ENCODE results near the gene PHLPP1. TPM values are rescaled to one million over a fixed set of nuclear protein-coding genes. Genes with fewer than 3 reads are reported as not detected.

PHLPP1 gene
- total RNA-seq, 4 donors from 2014 or later, result 15.7 to 21.8 (median 20.5) TPM

DNA sequence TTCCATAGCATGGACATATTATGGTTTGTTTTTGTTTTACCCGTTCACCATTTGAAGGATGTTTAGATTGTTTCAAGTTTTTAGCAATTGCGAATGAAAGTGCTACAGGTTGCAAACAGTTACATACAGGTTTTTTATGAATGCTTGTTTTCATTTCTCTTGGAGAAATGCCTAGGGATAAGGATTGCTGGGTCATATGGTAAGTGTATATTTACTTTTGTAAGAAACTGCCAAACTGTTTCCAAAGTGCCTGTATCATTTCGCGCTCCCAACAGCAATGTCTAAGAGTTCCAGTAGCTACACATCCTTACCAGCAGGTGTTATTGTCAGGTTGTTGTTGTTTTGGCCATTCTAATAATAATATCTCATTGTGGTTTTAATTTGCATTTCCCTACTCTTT is 251.7 kb downstream of the PHLPP1 start:
- no peak for DNase-seq
- no peak overlapping the region for H3K27ac ChIP-seq
- no peaks in the 10 kb centered on the region for H3K27me3 ChIP-seq
- H3K36me3 ChIP-seq, result peaks cover 0 to 4% (median 0%) of the 10 kb centered on the region in 3 donors
- no peaks in the 10 kb centered on the region for H3K4me1 ChIP-seq
- H3K4me3 ChIP-seq, result no peak overlapping the region
- H3K9me3 ChIP-seq, result no peaks in the 10 kb centered on the region
- TF ChIP-seq POLR2A (IDR thresholded peaks at IDR 0.05) (no peak), CTCF (IDR thresholded peaks at IDR 0.05) (no peak)

DNA sequence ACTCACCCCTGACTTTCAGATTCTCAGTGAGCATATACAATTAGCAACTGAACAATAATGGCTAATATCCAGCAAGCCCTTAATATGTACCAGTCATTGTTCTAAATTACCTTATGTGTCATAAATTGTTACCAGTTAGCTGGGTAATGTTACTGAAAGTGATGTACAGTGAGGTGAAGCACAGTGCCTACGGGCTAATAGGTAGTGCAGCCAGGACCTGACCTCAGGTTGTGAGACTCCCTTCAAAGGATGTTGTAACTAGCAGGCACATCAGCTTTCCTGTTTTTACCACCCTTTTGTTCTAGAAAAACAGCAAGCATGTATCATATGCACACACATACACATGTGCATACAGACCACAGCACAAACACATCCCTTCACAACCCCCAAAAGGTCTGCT is 258.3 kb downstream of the PHLPP1 start:
- TF ChIP-seq POLR2A (IDR thresholded peaks at IDR 0.05), result no peak
- no peak for TF ChIP-seq CTCF (IDR thresholded peaks at IDR 0.05)
- Histone ChIP-seq H3K27ac (no peak overlapping the region), H3K36me3 (peaks cover 0 to 36% (median 0%) of the 10 kb centered on the region in 3 donors), H3K4me3 (no peak overlapping the region), H3K27me3 (no peaks in the 10 kb centered on the region), H3K9me3 (no peaks in the 10 kb centered on the region), H3K4me1 (no peaks in the 10 kb centered on the region)
- no peak for DNase-seq

DNA sequence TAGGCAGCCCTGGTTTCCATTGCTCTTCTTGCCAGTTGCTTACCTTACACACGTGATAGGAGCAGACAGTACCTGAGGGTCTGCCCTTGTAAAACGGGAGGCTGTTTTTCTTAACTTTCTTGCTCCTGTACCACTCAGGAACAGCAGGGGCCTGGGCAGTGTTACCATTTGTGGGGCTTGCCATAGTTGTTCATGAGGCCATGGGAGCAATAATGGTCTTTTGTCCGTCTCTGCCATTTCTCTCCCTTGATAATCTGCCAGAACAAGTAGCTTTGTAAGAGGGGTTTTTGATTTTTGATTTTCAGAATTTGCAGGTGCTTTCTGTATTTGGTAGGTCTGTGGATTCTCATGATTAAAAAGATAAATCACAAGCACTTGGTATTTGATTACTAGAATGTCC is 259.0 kb downstream of the PHLPP1 start:
- no peak for DNase-seq
- Histone ChIP-seq H3K36me3 (peaks cover 0 to 41% (median 0%) of the 10 kb centered on the region in 3 donors), H3K27me3 (no peaks in the 10 kb centered on the region), H3K4me1 (no peaks in the 10 kb centered on the region), H3K9me3 (no peaks in the 10 kb centered on the region), H3K27ac (no peak overlapping the region), H3K4me3 (no peak overlapping the region)
- TF ChIP-seq POLR2A (IDR thresholded peaks at IDR 0.05) (no peak), CTCF (IDR thresholded peaks at IDR 0.05) (no peak)

GRCh38 chr18:62974928-62975675 is 259.8 kb downstream of the PHLPP1 start:
- no peaks in the 10 kb centered on the region for H3K4me1 ChIP-seq
- no peak overlapping the region for H3K27ac ChIP-seq
- no peaks in the 10 kb centered on the region for H3K27me3 ChIP-seq
- DNase-seq, result no peak
- no peak overlapping the region for H3K4me3 ChIP-seq
- H3K9me3 ChIP-seq, result no peaks in the 10 kb centered on the region
- TF ChIP-seq POLR2A (IDR thresholded peaks at IDR 0.05), result no peak
- TF ChIP-seq CTCF (IDR thresholded peaks at IDR 0.05), result no peak
- peaks cover 0 to 41% (median 0%) of the 10 kb centered on the region in 3 donors for H3K36me3 ChIP-seq

GRCh38 chr18:62975785-62976184 is 260.4 kb downstream of the PHLPP1 start:
- DNase-seq, result no peak
- Histone ChIP-seq H3K36me3 (peaks cover 0 to 41% (median 0%) of the 10 kb centered on the region in 3 donors), H3K4me1 (no peaks in the 10 kb centered on the region), H3K27me3 (no peaks in the 10 kb centered on the region), H3K27ac (no peak overlapping the region), H3K4me3 (no peak overlapping the region), H3K9me3 (no peaks in the 10 kb centered on the region)
- no peak for TF ChIP-seq POLR2A (IDR thresholded peaks at IDR 0.05)
- no peak for TF ChIP-seq CTCF (IDR thresholded peaks at IDR 0.05)

Measured in Peyer's patch (tissue), 4 donors.